CD4-positive, alpha-beta T cell (primary cell): ENCODE results near the gene VAMP2. TPM values are rescaled to one million over a fixed set of nuclear protein-coding genes. Genes with fewer than 3 reads are reported as not detected.

Experiments used
- ATAC-seq: fragments of 200-7000 bp; cut with Tn5 transposase; one replicate; pipeline ENCODE4 v1.10.0; 2022; ENCODE audit warnings: mild to moderate bottlenecking; ENCODE audit not compliant: poor library complexity
- CTCF ChIA-PET: fragments of 350-600 bp; sonication (Branson Sonifier 250); formaldehyde crosslinking; loops from one replicate; lab custom pipeline; 2021; ENCODE audit warnings: antibody characterized with exemption, inconsistent platforms; lab: Charles Lee
- POLR2A ChIA-PET: fragments of 350-600 bp; sonication (Branson Sonifier 250); formaldehyde crosslinking; loops from one replicate; lab custom pipeline; 2021; ENCODE audit warnings: antibody characterized with exemption, inconsistent platforms; lab: Charles Lee
- DNase-seq, 14 experiments: peaks; one replicate each; pipeline ENCODE4 v3.0.0-alpha.2; 2013 to 2020; ENCODE audit warnings: mixed read lengths in 2 of 14
- H3K27ac ChIP-seq, 2 donors: one replicate each; pipeline versions ENCODE4 v1.5.1 to v1.7.0; 2013; ENCODE audit warnings: low read length in 2 of 2, low read depth in 1 of 2, mild to moderate bottlenecking in 1 of 2
- H3K27me3 ChIP-seq, 2 experiments: 1 replicate in 1 of 2; 2 replicates in 1 of 2; pipeline versions ENCODE4 v1.6.1 to v1.7.0; 2013; ENCODE audit warnings: low read length in 2 of 2, control low read depth in 1 of 2, mild to moderate bottlenecking in 1 of 2, moderate library complexity in 1 of 2; ENCODE audit not compliant: insufficient read depth in 2 of 2, control insufficient read depth in 1 of 2
- H3K36me3 ChIP-seq: one replicate; pipeline ENCODE4 v1.6.1; 2013; ENCODE audit warnings: low read length, control low read depth; ENCODE audit not compliant: insufficient read depth
- H3K4me1 ChIP-seq: one replicate; pipeline ENCODE4 v1.6.1; 2013; ENCODE audit warnings: low read length, control low read depth; ENCODE audit not compliant: insufficient read depth
- H3K4me3 ChIP-seq: one replicate; pipeline ENCODE4 v1.5.1; 2013; ENCODE audit warnings: mild to moderate bottlenecking, low read length, moderate library complexity
- H3K9me3 ChIP-seq, 2 experiments: 1 replicate in 1 of 2; 2 replicates in 1 of 2; pipeline versions ENCODE4 v1.6.1 to v1.7.0; 2013; ENCODE audit warnings: low read length in 2 of 2, mild to moderate bottlenecking in 2 of 2, control low read depth in 1 of 2, moderate library complexity in 1 of 2; ENCODE audit not compliant: control insufficient read depth in 1 of 2, insufficient read depth in 1 of 2
- H3K27ac Mint-ChIP-seq: one replicate; pipeline ENCODE4 v1.8.0; 2020; ENCODE audit warnings: mixed read lengths
- H3K27me3 Mint-ChIP-seq: one replicate; pipeline ENCODE4 v1.8.0; 2021; ENCODE audit warnings: mixed read lengths
- H3K36me3 Mint-ChIP-seq: one replicate; pipeline ENCODE4 v1.8.0; 2021; ENCODE audit warnings: low read depth, mixed read lengths
- H3K4me1 Mint-ChIP-seq: one replicate; pipeline ENCODE4 v1.8.0; 2021; ENCODE audit warnings: low read depth, mixed read lengths
- H3K4me3 Mint-ChIP-seq: one replicate; pipeline ENCODE4 v1.8.0; 2020; ENCODE audit warnings: mild to moderate bottlenecking, mixed read lengths
- H3K9me3 Mint-ChIP-seq: one replicate; pipeline ENCODE4 v1.8.0; 2020; ENCODE audit warnings: mixed read lengths
- intact Hi-C, 2 experiments: fragments of 100-400 bp; cut with DNase I in 1 of 2; cut with micrococcal nuclease in 1 of 2; formaldehyde crosslinking; loops; one replicate each; pipeline versions ENCODE4 v1.15.1 to v1.9.0; 2023 to 2025; cut with DNase I, micrococcal nuclease
- total RNA-seq, 174 experiments: library from RNA in 2 of 174; stranded (reverse) in 2 of 174; gene quantifications; one replicate each; pipeline ENCODE4 v1.2.3 and lab custom pipeline; 2021 to 2026
- TF ChIP-seq, protein P1 (sequence below): fragments of 200-600 bp; IDR thresholded peaks from one replicate; pipeline ENCODE4 v1.8.0; 2022; ENCODE audit warnings: antibody characterized with exemption, mild to moderate bottlenecking

Gene VAMP2
- total RNA-seq, 2 experiments from 2014 or later, result 351 to 366 TPM

DNA sequence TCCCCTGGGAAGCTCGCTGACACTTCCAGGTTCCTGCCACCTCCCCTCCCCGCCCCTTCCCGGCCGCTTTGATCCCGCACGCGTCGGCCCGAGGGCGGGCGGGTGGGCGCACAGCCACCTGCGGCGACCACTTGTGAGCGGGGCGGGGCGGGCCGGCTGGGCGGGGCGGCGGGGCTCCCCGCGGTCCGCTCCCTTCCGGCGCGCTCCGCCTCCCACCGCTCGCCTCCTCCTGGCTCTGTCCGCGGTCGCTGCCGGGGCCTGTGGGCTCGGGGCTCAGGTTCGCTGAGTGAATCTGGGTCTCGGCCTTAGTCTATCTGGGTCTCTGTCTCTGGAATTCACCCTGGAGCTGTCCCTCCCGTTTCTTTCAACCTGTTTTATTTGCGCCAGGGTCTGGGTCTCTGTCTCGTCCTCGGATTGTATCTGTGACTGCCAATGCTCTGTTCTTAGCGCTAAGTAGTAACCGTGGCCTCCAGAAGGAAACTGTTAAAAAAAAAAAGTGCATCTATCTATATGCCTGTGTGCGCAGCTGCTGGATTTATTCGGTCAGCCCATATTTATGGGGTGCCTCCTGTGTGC lies 36.2 kb downstream of the VAMP2 start:
- H3K27ac Mint-ChIP-seq, result peak overlapping the region; percentile 83
- Histone ChIP-seq H3K9me3 (peaks cover 0 to 9% of the 10 kb centered on the region in 2 experiments), H3K27ac (no peak overlapping the region), H3K4me1 (peaks cover 55% of the 10 kb centered on the region), H3K27me3 (peaks cover 21 to 24% of the 10 kb centered on the region in 2 experiments), H3K4me3 (peak overlapping the region; percentile 69), H3K36me3 (no peaks in the 10 kb centered on the region)
- H3K27me3 Mint-ChIP-seq, result peaks cover 32% of the 10 kb centered on the region
- intact Hi-C loops, result loop anchor here in 1 of 2 experiments (1.0 kb wide), 1 partner anchor 12 kb away; no protein-coding TSS in a partner anchor
- DNase-seq (peak in 5 of 14 experiments; percentile 27 to 75 (median 62)), ATAC-seq (peak; percentile 36)
- H3K9me3 Mint-ChIP-seq, result no peaks in the 10 kb centered on the region
- H3K36me3 Mint-ChIP-seq, result peaks cover 33% of the 10 kb centered on the region
- H3K4me1 Mint-ChIP-seq, result peaks cover 48% of the 10 kb centered on the region
- peak overlapping the region; percentile 92 for H3K4me3 Mint-ChIP-seq
- TF ChIP-seq, protein P1, sequence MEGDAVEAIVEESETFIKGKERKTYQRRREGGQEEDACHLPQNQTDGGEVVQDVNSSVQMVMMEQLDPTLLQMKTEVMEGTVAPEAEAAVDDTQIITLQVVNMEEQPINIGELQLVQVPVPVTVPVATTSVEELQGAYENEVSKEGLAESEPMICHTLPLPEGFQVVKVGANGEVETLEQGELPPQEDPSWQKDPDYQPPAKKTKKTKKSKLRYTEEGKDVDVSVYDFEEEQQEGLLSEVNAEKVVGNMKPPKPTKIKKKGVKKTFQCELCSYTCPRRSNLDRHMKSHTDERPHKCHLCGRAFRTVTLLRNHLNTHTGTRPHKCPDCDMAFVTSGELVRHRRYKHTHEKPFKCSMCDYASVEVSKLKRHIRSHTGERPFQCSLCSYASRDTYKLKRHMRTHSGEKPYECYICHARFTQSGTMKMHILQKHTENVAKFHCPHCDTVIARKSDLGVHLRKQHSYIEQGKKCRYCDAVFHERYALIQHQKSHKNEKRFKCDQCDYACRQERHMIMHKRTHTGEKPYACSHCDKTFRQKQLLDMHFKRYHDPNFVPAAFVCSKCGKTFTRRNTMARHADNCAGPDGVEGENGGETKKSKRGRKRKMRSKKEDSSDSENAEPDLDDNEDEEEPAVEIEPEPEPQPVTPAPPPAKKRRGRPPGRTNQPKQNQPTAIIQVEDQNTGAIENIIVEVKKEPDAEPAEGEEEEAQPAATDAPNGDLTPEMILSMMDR, result no peak
- ChIA-PET POLR2A (interaction anchor here (0.9 to 9.8 kb wide), 11 partner anchors 8 to 162 kb away, joined by 3 to 161 read pairs (median 5); partner anchors contain the start of genes BORCS6, CTC1 and RANGRF), CTCF (interaction anchor here (0.9 to 2.4 kb wide), 3 partner anchors 8 to 60 kb away, joined by 3 to 14 read pairs (median 3); no protein-coding TSS in a partner anchor)

DNA sequence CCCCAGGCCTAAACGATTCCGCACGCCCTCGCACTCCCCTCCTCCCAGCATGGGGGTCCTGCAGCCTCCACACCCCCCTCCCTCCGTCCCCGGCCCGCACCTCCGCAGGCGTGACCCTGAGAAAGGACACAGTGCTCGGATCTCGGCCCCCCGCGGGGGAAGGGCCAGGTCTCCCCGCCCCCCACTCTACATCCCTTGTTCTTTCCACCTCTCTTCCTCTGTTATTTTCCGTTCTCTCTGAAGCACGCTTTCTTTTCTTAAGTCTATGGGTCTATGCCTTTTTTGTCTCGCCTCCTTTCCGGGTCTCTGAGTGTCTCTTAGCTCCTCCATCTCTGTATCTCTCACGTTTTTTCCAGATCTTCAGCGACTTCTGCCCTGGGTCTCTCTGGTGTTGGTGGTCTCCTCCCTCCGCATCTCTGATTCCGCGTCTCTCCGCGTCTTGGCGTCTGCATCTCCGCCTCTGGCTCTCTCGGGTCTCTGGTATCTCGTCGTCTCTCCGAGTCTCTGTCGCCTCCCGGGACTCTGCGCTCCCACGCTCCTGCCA lies 36.7 kb downstream of the VAMP2 start:
- H3K9me3 ChIP-seq, result peaks cover 0 to 9% of the 10 kb centered on the region in 2 experiments
- peak overlapping the region; percentile 69 for H3K4me3 ChIP-seq
- ChIA-PET CTCF (interaction anchor here (2.4 kb wide), 1 partner anchor 12 kb away, joined by 14 read pairs; no protein-coding TSS in a partner anchor), POLR2A (interaction anchor here (0.9 to 9.8 kb wide), 9 partner anchors 13 to 163 kb away, joined by 3 to 161 read pairs (median 5); partner anchors contain the start of genes BORCS6, CTC1 and RANGRF)
- ATAC-seq, result peak; percentile 8
- no peaks in the 10 kb centered on the region for H3K9me3 Mint-ChIP-seq
- H3K27ac ChIP-seq, result no peak overlapping the region
- H3K4me1 ChIP-seq, result peaks cover 59% of the 10 kb centered on the region
- H3K27ac Mint-ChIP-seq, result peak overlapping the region; percentile 83
- peak overlapping the region; percentile 91 for H3K4me3 Mint-ChIP-seq
- TF ChIP-seq, protein P1, result no peak
- peaks cover 35% of the 10 kb centered on the region for H3K36me3 Mint-ChIP-seq
- H3K36me3 ChIP-seq, result no peaks in the 10 kb centered on the region
- peaks cover 34% of the 10 kb centered on the region for H3K27me3 Mint-ChIP-seq
- peaks cover 23 to 26% of the 10 kb centered on the region in 2 experiments for H3K27me3 ChIP-seq
- peak in 2 of 14 experiments; percentile 15 to 50 for DNase-seq
- peaks cover 50% of the 10 kb centered on the region for H3K4me1 Mint-ChIP-seq
- intact Hi-C loops, result loop anchor here (1.0 to 2.0 kb wide), 2 partner anchors 12 to 13 kb away; no protein-coding TSS in a partner anchor

DNA sequence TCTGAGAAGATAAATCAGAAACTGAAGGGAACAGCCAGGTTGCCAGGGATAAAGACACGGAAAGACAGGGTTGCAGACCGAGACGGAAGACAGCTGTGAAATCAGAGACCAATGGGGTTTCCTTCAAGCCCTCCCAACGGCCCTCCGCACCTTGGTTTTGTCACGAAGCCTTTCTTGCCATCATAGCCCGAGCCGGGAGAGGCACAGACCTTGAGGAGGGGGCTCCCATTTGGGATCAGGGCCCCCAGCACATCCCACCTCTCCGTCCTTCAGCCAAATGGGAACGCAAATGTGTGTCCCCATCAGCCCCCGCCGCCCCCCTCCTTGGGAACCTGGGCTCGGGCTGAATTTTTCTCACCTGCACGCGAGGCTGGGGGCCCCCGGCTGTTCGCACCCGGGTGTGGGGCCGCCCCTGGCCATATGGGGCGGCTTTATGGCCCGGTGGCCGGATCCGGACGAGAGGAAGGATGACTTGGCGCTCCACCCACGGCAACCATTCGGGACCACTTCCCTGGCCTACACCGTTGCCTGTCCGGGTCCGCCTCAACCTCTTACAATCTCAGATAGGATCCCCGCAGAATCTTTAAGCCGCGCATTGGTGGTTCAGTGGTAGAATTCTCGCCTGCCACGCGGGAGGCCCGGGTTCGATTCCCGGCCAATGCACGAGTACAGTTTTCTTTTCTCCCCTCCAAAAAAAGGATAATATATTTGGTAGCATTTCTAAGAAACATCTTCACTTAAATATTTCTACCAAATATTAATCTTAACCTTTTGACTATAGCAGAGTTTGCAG lies 37.4 kb downstream of the VAMP2 start:
- Mint-ChIP-seq H3K4me3 (peak overlapping the region; percentile 91), H3K27me3 (peaks cover 41% of the 10 kb centered on the region), H3K9me3 (no peaks in the 10 kb centered on the region), H3K36me3 (peaks cover 41% of the 10 kb centered on the region), H3K4me1 (peaks cover 57% of the 10 kb centered on the region), H3K27ac (peak overlapping the region; percentile 83)
- peak; percentile 39 for ATAC-seq
- Histone ChIP-seq H3K27ac (no peak overlapping the region), H3K4me3 (peak overlapping the region; percentile 69), H3K27me3 (peaks cover 27 to 28% of the 10 kb centered on the region in 2 experiments), H3K9me3 (peaks cover 0 to 9% of the 10 kb centered on the region in 2 experiments), H3K4me1 (peaks cover 66% of the 10 kb centered on the region), H3K36me3 (no peaks in the 10 kb centered on the region)
- ChIA-PET CTCF (interaction anchor here (2.0 to 2.4 kb wide), 3 partner anchors 13 to 52 kb away, joined by 4 to 14 read pairs (median 12); no protein-coding TSS in a partner anchor), POLR2A (interaction anchor here (1.2 to 9.8 kb wide), 12 partner anchors 10 to 163 kb away, joined by 3 to 161 read pairs (median 7); partner anchors contain the start of genes BORCS6 and RANGRF)
- TF ChIP-seq, protein P1, result no peak
- intact Hi-C loops, result loop anchor here in 1 of 2 experiments (2.0 kb wide), 1 partner anchor 13 kb away; no protein-coding TSS in a partner anchor
- DNase-seq, result peak; percentile 76 to 93 (median 86)
